Ovary (tissue), 9 donors: ENCODE results near the gene AMPH. TPM values are rescaled to one million over a fixed set of nuclear protein-coding genes. Genes with fewer than 3 reads are reported as not detected.
"Not testable (repeated sequence)": the region's sequence is repeated elsewhere in the genome, so short reads cannot be mapped to it uniquely, and the experiment has no call there.

Source experiments
- DNase-seq, 5 donors: peaks; one replicate each; pipeline ENCODE4 v3.0.0-alpha.2; 2019 to 2020
- H3K27ac ChIP-seq, 2 donors: fragments of 200-600 bp; one replicate each; pipeline versions ENCODE4 v1.5.1 to v1.8.0; 2019 to 2022
- H3K27me3 ChIP-seq: fragments of 200-600 bp; one replicate; pipeline ENCODE4 v1.8.0; 2022
- H3K36me3 ChIP-seq: fragments of 200-600 bp; sonication (generic); one replicate; pipeline ENCODE4 v1.5.1; 2019
- H3K4me1 ChIP-seq: one replicate; pipeline ENCODE4 v1.8.1; 2013; ENCODE audit warnings: mild to moderate bottlenecking, moderate library complexity; ENCODE audit not compliant: insufficient read depth
- H3K4me3 ChIP-seq: fragments of 200-600 bp; sonication (generic); one replicate; pipeline ENCODE4 v1.5.1; 2017
- H3K9me3 ChIP-seq, 2 donors: fragments of 200-600 bp in 1 of 2; sonication (generic) in 1 of 2; one replicate each; pipeline versions ENCODE4 v1.5.1 to v1.8.1; 2013 to 2019; ENCODE audit warnings: mild to moderate bottlenecking in 1 of 2, moderate library complexity in 1 of 2
- EP300 ChIP-seq: sonication (generic); formaldehyde crosslinking; IDR thresholded peaks from one replicate; pipeline ENCODE4 v1.6.1; 2017; ENCODE audit warnings: antibody characterized with exemption
- POLR2A ChIP-seq: fragments of 450-650 bp; IDR thresholded peaks from one replicate; pipeline ENCODE4 v1.6.1; 2017; ENCODE audit warnings: antibody characterized with exemption, mild to moderate bottlenecking, moderate library complexity
- WGBS, 3 donors: extraction: QIAGEN DNeasy Blood & Tissue Kit in 1 of 3; methylation state at CpG; one replicate each; pipeline versions ENCODE4 v1.1.5 to v1.1.7; 2013 to 2017; 5-methylcytosine and 5-hydroxymethylcytosine counted together
- intact Hi-C, 4 donors: fragments of 100-400 bp; cut with DNase I; formaldehyde crosslinking; loops; one replicate each; pipeline versions ENCODE4 v1.11.0 to v1.15.1; 2022 to 2023
- polyA plus RNA-seq, 2 donors: library from polyadenylated mRNA; stranded (reverse); fragments of 200-250 nt in 1 of 2; fragments of 350-450 nt in 1 of 2; fragmentation: Illumina TruSeq in 1 of 2; extraction: RNeasy Lipid Tissue Mini Kit (QIAGEN cat#74804) in 1 of 2; gene quantifications; one replicate each; pipeline ENCODE4 v1.2.3, GENCODE V29; 2013 to 2014
- total RNA-seq, 7 donors: library from RNA; depleted of rRNA in 2 of 7; stranded (reverse); fragments of >200 nt in 2 of 7; fragmentation: NEBNext Ultra II Directional in 3 of 7; extraction: Animal tissue kit (Norgen Biotek cat#: 25700) in 3 of 7; gene quantifications; one replicate each; pipeline versions ENCODE4 v1.1.0 to v1.2.4, GENCODE V29; 2016 to 2023
- TF ChIP-seq, protein P1 (sequence below), 3 donors: fragments of 450-650 bp in 2 of 3; fragments of 200-600 bp in 1 of 3; IDR thresholded peaks; one replicate each; pipeline versions ENCODE4 v1.5.1 to v1.8.0; 2016 to 2022; ENCODE audit warnings: antibody characterized with exemption in 3 of 3, mild to moderate bottlenecking in 1 of 3
- donor health status: DM: no; HTN: no; CAD: no; lungs with moderate emphysema.
- donor health status: DM: no; HTN: no; CAD: no.
- donor health status: Bipolar disorder and iron deficiency.
- donor health status: DM: yes; HTN: yes; CAD: no.
- donor health status: DM: no; HTN: no; CAD: no.
- donor health status: DM: yes; HTN: yes; CAD: no.

The AMPH gene
- total and polyA plus RNA-seq, 9 donors: 0.10 to 4.6 (median 0.83) TPM

GRCh38 chr7:38574086-38574485 is 57.1 kb downstream of the AMPH start:
- no peaks in the 10 kb centered on the region for H3K27me3 ChIP-seq
- intact Hi-C loops: no loop called here
- H3K4me1 ChIP-seq: no peaks in the 10 kb centered on the region
- H3K36me3 ChIP-seq: no peaks in the 10 kb centered on the region
- H3K4me3 ChIP-seq: no peak overlapping the region
- H3K27ac ChIP-seq: no peak overlapping the region
- TF ChIP-seq EP300 (no peak), POLR2A (no peak)
- TF ChIP-seq, protein P1, sequence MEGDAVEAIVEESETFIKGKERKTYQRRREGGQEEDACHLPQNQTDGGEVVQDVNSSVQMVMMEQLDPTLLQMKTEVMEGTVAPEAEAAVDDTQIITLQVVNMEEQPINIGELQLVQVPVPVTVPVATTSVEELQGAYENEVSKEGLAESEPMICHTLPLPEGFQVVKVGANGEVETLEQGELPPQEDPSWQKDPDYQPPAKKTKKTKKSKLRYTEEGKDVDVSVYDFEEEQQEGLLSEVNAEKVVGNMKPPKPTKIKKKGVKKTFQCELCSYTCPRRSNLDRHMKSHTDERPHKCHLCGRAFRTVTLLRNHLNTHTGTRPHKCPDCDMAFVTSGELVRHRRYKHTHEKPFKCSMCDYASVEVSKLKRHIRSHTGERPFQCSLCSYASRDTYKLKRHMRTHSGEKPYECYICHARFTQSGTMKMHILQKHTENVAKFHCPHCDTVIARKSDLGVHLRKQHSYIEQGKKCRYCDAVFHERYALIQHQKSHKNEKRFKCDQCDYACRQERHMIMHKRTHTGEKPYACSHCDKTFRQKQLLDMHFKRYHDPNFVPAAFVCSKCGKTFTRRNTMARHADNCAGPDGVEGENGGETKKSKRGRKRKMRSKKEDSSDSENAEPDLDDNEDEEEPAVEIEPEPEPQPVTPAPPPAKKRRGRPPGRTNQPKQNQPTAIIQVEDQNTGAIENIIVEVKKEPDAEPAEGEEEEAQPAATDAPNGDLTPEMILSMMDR (IDR thresholded peaks at IDR 0.05): no peak
- H3K9me3 ChIP-seq: no peaks in the 10 kb centered on the region
- DNase-seq: no peak
- WGBS, 3 donors: 40 to 46% (median 45%) methylated on average over 5 of the region's 5 CpGs

- H3K36me3 ChIP-seq, H3K27ac ChIP-seq, DNase-seq, H3K4me3 ChIP-seq, H3K27me3 ChIP-seq, H3K4me1 ChIP-seq, H3K9me3 ChIP-seq, intact Hi-C loops: not testable (repeated sequence)
- 67 to 79% (median 68%) methylated on average over 2 of the region's 2 CpGs for WGBS, 3 donors
Observed at GRCh38 chr7:38571620-38572019, 59.6 kb downstream of the AMPH start.

DNA sequence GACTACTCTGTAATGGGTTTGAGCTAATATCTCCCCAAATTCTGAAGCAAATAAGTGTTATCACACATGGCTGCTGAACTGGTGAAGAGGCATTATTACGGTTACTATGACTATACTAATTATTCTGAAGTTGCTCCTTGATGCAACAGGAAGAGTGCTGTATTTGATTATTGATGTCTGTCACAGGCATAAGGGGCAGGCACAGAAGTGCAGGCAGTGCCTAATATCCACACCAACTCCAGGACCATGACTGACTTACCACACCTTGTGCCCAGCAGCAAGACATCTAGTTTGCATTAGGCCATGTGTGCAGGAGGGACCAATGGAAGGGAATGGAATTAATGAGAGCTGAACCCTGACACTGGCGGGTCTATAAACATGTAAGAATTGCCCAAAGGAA is 62.7 kb downstream of the AMPH start:
- Histone ChIP-seq H3K4me1 (no peaks in the 10 kb centered on the region), H3K27ac (no peak overlapping the region), H3K36me3 (no peaks in the 10 kb centered on the region), H3K4me3 (no peak overlapping the region), H3K27me3 (no peaks in the 10 kb centered on the region), H3K9me3 (no peaks in the 10 kb centered on the region)
- 92 to 96% (median 94%) methylated on average over 2 of the region's 2 CpGs for WGBS, 3 donors
- intact Hi-C loops: no loop called here
- TF ChIP-seq EP300 (no peak), POLR2A (no peak)
- TF ChIP-seq, protein P1 (IDR thresholded peaks at IDR 0.05): no peak
- no peak for DNase-seq

- intact Hi-C loops: no loop called here
- Histone ChIP-seq H3K4me3 (no peak overlapping the region), H3K9me3 (no peaks in the 10 kb centered on the region), H3K36me3 (no peaks in the 10 kb centered on the region), H3K27me3 (no peaks in the 10 kb centered on the region), H3K27ac (no peak overlapping the region), H3K4me1 (no peaks in the 10 kb centered on the region)
- DNase-seq: no peak
- TF ChIP-seq, protein P1 (IDR thresholded peaks at IDR 0.05): no peak
- TF ChIP-seq EP300 (no peak), POLR2A (no peak)
- 64 to 74% (median 70%) methylated on average over 2 of the region's 2 CpGs for WGBS, 3 donors
Observed at GRCh38 chr7:38565289-38565688, 65.9 kb downstream of the AMPH start.

GRCh38 chr7:38563741-38564140 is 67.4 kb downstream of the AMPH start:
- WGBS, 3 donors: 53 to 65% (median 58%) methylated on average over 2 of the region's 2 CpGs
- Histone ChIP-seq H3K4me3 (no peak overlapping the region), H3K27me3 (no peaks in the 10 kb centered on the region), H3K36me3 (no peaks in the 10 kb centered on the region), H3K27ac (no peak overlapping the region), H3K9me3 (no peaks in the 10 kb centered on the region), H3K4me1 (no peaks in the 10 kb centered on the region)
- intact Hi-C loops: no loop called here
- TF ChIP-seq EP300 (no peak), POLR2A (no peak)
- TF ChIP-seq, protein P1 (IDR thresholded peaks at IDR 0.05): no peak
- DNase-seq: no peak
